ENCODE measurements around the gene SDR42E2.

SDR42E2 gene

GRCh38 chr16:22204091-22204655 is 41.9 kb downstream of the SDR42E2 start:
- H3K4me2 ChIP-seq (ENCODE audit: low read length) = no peak overlapping the region
- peaks cover 29% of the 10 kb centered on the region for H3K4me1 ChIP-seq (ENCODE audit: control insufficient read depth, low read length)
- TF ChIP-seq EZH2phosphoT487 (IDR thresholded peaks at IDR 0.05; ENCODE audit: borderline replicate concordance, low read length) (no peak), CTCF (IDR thresholded peaks at IDR 0.05; ENCODE audit: low read depth, low read length, poor library complexity, severe bottlenecking) (no peak)

GRCh38 chr16:22205577-22206012 is 43.3 kb downstream of the SDR42E2 start:
- Histone ChIP-seq H4K20me1 (ENCODE audit: control insufficient read depth, insufficient read depth, low read depth, low read length) (peaks cover 4% of the 10 kb centered on the region; the same call in 1 of the 2 replicates), H3K36me3 (ENCODE audit: control insufficient read depth, low read length) (peaks cover 7% of the 10 kb centered on the region; the same call in 1 of the 2 replicates), H3F3A (ENCODE audit: control insufficient read depth, insufficient read depth) (peaks cover 9% of the 10 kb centered on the region), H3K9me3 (ENCODE audit: control insufficient read depth, insufficient read depth, low read length) (peaks cover 1% of the 10 kb centered on the region; the same call in 1 of the 2 replicates), H3K9me2 (replicated peaks; ENCODE audit: control insufficient read depth, low read length) (no peaks in the 10 kb centered on the region), H3K27ac (ENCODE audit: low read depth, low read length) (no peak overlapping the region), H3K27me3 (ENCODE audit: control insufficient read depth, low read length) (no peaks in the 10 kb centered on the region), H3K79me2 (ENCODE audit: control insufficient read depth, low read length) (peaks cover 43% of the 10 kb centered on the region), H3K4me2 (ENCODE audit: low read length) (peak overlapping the region; percentile 89), H3K4me3 (ENCODE audit: low read length) (peak overlapping the region; percentile 99), H3K4me1 (ENCODE audit: control insufficient read depth, low read length) (peaks cover 23% of the 10 kb centered on the region)
- TF ChIP-seq CTCF (IDR thresholded peaks at IDR 0.05; ENCODE audit: low read depth, low read length, poor library complexity, severe bottlenecking) (no peak), EZH2phosphoT487 (IDR thresholded peaks at IDR 0.05; ENCODE audit: borderline replicate concordance, low read length) (no peak)

More at GRCh38 chr16:22204091-22204655, 41.9 kb downstream of the SDR42E2 start:
- H3K27me3 ChIP-seq (ENCODE audit: control insufficient read depth, low read length) = no peaks in the 10 kb centered on the region
- no peak overlapping the region for H3K4me3 ChIP-seq (ENCODE audit: low read length)
- H3K9me3 ChIP-seq (ENCODE audit: control insufficient read depth, insufficient read depth, low read length) = no peaks in the 10 kb centered on the region
- H3K27ac ChIP-seq (ENCODE audit: low read depth, low read length) = no peak overlapping the region
- no peaks in the 10 kb centered on the region for H3K9me2 ChIP-seq (replicated peaks; ENCODE audit: control insufficient read depth, low read length)
- H3K36me3 ChIP-seq (ENCODE audit: control insufficient read depth, low read length) = peaks cover 4% of the 10 kb centered on the region; the same call in 1 of the 2 replicates
- peaks cover 4% of the 10 kb centered on the region; the same call in 1 of the 2 replicates for H4K20me1 ChIP-seq (ENCODE audit: control insufficient read depth, insufficient read depth, low read depth, low read length)
- H3F3A ChIP-seq (ENCODE audit: control insufficient read depth, insufficient read depth) = peaks cover 9% of the 10 kb centered on the region
- peaks cover 28% of the 10 kb centered on the region for H3K79me2 ChIP-seq (ENCODE audit: control insufficient read depth, low read length)

DNA sequence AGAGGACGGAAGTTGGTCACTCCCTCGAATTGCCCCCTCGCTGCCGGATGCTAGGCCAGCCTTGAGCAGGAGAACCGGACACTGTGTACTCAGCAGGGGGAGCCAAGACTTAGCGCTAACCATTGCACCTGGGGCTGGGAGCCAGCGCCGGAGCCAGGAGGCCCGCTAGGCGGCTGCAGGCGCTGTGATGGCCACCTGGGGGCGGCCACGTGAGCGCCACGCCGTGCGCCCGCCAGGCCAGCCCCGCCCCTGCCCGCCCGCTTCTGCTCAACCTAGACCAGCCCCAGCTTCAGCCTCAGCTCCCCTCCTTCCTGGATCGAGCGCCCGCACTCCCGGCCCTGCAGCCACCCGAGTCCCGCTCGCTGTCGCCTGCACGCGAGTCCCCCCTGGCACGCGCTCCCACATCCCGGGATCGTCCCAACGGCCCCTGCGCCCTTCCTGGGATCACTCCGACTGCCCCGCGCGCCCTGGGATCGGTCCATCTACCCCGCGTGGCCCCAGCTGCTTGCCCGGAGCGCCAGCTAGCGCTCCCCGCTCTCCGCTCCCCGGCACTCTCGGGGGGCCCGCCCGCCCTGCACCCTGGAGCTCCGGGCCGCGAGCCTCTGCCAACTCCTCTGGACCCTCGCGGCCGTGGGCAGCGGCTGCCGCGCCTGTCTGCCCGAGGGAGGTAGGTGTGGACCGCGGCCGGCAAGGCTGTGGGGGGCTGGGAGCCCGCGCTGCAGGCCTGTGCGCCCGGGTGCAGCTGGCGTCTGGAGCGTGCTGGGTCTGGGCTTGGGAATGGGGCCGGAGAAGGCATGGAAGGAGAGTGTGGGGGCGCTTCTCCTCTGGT is 43.9 kb downstream of the SDR42E2 start, which contains the start of gene EEF2K:
EEF2K (plus strand) TSS at position 266 of the 829 bp plus-strand sequence. CDS start 19,452 bp downstream, outside the sequence.
- peaks cover 47% of the 10 kb centered on the region for H3K79me2 ChIP-seq (ENCODE audit: control insufficient read depth, low read length)
- H3K4me2 ChIP-seq (ENCODE audit: low read length) = peak within 1 kb of the TSS; percentile 89
- H3K4me1 ChIP-seq (ENCODE audit: control insufficient read depth, low read length) = peaks cover 27% of the 10 kb centered on the region

More for the DNA sequence above, 43.9 kb downstream of the SDR42E2 start, which contains the start of gene EEF2K:
- Histone ChIP-seq H3K9me2 (replicated peaks; ENCODE audit: control insufficient read depth, low read length) (no peaks in the 10 kb centered on the region), H3K27me3 (ENCODE audit: control insufficient read depth, low read length) (no peaks in the 10 kb centered on the region), H3K27ac (ENCODE audit: low read depth, low read length) (peak within 1 kb of the TSS; percentile 5; the same call in 1 of the 2 replicates), H3K4me3 (ENCODE audit: low read length) (peak within 1 kb of the TSS; percentile 99), H3K36me3 (ENCODE audit: control insufficient read depth, low read length) (peaks cover 7% of the 10 kb centered on the region; the same call in 1 of the 2 replicates), H4K20me1 (ENCODE audit: control insufficient read depth, insufficient read depth, low read depth, low read length) (peaks cover 4% of the 10 kb centered on the region; the same call in 1 of the 2 replicates), H3K9me3 (ENCODE audit: control insufficient read depth, insufficient read depth, low read length) (peaks cover 2% of the 10 kb centered on the region; the same call in 1 of the 2 replicates), H3F3A (ENCODE audit: control insufficient read depth, insufficient read depth) (peaks cover 9% of the 10 kb centered on the region)
- TF ChIP-seq CTCF (IDR thresholded peaks at IDR 0.05; ENCODE audit: low read depth, low read length, poor library complexity, severe bottlenecking) (peak; percentile 78), EZH2phosphoT487 (IDR thresholded peaks at IDR 0.05; ENCODE audit: borderline replicate concordance, low read length) (no peak)

All from DOHH2 (cell line).